GM21619 (cell line): ENCODE data around the gene KRT80.
"Not testable (repeated sequence)": the region's sequence is repeated elsewhere in the genome, so short reads cannot be mapped to it uniquely, and the experiment has no call there.

Experiments used
- ATAC-seq: cut with Tn5 transposase; IDR thresholded peaks from one replicate; pipeline ENCODE4 v1.9.1; 2021; ENCODE audit not compliant: unreplicated experiment

Gene KRT80

DNA sequence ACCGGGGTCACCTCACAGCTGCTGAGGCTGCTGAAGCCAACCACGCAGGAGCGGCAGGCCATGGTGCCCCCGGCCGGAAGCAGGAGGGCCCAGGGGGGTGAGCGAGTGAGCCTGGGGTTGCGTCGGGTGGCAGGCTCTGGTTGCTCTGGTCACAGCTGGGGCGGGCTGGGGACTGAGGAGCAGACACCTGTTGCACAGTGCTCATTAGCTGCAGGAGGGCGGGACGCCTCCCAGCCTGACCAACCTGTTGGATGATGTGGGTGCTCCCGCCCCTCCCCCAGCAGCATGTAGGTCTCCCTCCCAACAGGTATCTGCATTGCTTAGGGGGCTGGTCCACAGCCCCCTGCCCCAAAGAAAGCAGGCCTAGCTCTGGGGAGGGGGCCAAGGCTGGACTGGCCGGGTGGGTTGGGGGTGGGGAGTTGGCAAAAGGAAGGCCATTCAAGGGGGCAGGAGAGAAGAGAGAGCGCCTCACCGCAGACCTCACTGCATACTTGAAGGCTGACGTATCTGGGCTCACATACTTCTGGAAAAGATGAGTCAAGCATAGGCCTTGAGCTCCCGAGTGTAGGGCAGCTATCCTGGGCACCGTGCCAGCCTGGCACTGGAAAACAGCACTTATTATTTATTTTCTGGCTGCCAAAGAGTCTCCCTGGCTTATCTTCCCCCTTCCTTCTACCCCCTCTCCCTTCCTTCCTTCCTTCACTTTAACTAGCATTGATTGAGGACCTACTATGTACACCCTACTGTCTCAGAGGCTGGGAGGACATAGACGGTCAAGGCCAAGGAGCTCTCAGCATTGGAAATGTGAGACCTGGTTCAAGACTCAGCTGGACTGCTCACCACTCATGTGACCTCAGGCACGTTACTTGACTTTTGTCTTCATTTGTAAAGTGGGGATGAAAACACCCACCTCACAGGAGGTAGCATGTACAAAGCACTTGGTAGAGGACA, at the start of gene KRT80:
TSS of gene KRT80 (minus strand) at position 174 of the 951 bp plus-strand sequence. CDS start at position 62, 112 bp downstream.
- no peak for ATAC-seq

DNA sequence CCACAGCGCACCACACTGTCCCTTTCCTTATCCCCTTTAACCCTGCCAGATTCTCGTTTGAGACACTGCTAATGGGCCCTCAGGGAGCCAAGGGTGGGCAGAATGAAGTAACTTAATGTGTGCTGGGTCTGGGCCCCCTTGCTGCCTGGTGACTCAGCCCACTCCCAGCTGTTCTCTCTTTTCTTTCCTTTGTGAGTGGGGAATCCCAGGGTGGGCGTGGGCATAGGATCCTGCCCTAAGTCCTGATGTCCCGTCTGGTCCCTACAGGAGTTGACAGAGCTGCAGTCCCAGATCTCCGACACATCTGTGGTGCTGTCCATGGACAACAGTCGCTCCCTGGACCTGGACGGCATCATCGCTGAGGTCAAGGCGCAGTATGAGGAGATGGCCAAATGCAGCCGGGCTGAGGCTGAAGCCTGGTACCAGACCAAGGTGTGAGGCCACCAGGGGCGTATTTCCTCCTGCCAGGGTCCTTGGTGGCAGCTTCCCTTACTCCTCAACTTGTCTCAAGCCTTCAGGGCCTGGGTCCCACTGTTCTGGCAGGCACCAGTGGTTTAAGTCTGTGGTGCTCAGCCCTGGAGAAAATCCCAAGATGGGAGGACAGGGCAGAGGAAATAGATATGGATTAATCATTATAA, 49.5 kb upstream of the KRT80 start:
- ATAC-seq: no peak

DNA sequence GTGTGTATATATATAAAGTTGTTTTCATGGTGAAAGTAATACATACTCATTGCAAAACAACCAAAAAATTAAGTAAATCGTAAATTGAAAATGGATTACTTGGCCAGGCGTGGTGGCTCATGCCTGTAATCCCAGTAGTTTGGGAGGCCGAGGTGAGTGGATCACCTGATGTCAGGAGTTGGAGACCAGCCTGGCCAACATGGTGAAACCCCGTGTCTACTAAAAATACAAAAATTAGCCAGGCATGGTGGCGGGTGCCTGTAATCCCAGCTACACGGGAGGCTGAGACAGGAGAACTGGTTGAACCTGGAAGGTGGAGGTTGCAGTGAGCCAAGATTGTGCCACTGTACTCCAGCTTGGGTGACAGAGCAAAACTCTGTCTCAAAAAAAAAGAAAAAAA, 48.4 kb upstream of the KRT80 start:
- ATAC-seq: not testable (repeated sequence)

DNA sequence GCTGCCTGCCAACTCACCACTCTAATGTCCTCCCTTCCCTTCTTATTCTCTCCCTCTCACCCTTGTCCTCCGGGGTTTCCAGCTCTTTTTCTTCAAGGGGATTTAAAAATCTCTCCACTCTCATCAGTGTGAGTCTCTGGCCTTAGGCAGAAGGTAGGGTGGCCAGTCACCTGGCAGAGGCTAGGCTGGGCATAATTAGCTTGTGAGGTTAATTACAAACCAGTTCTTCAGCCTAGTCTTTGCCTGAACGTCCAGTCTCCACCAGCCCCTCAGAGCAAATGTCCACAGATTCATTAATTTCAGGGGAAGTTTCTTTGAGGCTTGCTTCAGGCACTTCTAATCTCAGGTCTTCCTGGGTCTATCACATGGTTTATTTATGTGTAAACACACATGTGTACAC, 48.0 kb upstream of the KRT80 start:
- no peak for ATAC-seq

DNA sequence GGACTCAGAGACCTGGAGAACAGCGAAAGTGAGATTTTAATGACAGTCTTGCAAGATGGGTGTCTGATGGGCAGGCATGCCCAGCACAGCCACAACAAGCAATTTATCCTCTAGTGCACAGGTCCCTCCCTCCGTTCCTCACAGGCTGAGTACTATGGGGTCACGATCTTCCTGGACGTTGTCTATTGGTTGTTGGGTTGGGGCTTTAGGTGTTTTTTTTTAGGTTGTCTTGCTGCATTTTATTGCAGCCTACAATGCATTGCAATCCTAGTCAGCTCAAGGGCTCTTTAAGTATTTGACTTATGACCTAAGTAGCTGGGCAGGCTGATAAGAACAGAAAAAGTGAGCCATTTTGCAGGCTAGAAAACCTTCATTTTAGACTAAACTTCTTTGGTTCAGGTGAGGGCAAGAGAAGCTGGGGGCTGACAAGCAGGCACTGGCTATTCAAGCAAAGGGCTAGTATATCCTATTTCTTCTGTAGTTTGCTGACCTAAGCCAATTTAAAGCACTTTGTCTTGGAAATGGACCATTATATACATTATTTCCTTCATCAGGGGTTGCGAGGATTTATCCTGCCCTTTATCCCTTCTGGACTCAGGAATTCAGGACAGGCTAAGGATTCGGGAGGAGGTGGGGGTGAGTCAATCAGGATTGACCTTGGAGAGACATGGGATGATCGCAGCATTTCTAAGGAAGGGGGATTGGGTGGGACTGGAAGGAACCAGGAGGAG, 47.3 kb upstream of the KRT80 start:
- ATAC-seq: no peak

DNA sequence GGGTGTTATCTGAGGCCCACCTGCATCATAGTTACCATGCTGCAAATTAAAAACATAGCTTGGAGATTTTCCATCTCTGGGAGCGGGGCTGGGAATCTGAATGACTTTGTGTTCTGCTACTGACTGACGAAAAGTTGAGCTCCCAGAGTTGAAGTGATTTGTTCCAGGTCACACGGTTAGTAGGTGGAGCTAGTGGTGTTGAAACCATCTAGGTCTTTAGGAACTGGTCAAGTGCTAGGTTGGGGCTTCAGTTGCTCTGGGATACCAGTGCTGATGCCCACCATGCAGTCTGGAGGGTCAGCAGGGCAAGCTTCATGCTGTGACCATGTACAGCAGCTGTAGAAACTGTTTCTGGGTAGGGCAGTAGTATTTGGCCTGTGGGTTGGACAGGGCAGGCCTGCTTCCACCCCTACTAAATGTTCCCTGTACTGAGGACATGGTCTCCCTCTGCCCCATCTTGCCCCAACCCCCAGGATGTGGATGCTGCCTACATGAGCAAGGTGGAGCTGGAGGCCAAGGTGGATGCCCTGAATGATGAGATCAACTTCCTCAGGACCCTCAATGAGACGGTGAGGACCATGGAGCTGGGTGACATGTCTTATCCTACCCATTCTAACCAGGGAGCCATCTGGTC, 46.5 kb upstream of the KRT80 start:
- no peak for ATAC-seq

DNA sequence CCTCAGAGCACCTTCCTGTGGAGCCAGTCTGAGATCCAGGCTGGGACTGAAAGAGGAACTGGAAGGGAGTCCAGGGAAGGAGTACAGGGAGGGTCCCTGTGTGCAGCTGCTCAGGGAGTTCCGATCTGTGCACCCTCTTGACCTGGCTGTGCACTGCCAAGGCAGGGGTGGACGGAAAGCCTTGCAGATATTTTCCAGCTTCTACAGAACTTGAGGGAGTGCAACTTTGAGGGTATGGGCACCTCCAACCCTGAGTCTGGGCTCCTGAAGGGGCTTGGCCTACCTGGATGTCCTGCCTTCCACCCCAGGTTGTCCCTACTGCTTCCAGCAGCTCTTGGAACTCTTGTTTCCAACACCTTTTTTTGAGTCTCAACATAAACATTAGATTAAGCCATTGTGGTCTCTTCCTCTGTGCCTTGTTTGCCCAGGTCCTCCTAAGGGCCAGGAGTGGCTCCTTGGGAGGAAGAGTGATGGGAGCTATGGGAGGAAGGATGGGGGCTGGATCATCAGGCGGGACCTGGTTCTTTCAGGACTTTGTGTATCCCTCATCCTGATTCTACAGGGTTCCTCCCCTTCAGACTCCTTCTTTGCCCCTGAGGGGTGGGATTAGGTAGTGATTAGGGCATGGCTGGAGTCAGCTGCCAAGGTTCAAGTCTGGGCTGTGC, 44.7 kb upstream of the KRT80 start:
- ATAC-seq: no peak

DNA sequence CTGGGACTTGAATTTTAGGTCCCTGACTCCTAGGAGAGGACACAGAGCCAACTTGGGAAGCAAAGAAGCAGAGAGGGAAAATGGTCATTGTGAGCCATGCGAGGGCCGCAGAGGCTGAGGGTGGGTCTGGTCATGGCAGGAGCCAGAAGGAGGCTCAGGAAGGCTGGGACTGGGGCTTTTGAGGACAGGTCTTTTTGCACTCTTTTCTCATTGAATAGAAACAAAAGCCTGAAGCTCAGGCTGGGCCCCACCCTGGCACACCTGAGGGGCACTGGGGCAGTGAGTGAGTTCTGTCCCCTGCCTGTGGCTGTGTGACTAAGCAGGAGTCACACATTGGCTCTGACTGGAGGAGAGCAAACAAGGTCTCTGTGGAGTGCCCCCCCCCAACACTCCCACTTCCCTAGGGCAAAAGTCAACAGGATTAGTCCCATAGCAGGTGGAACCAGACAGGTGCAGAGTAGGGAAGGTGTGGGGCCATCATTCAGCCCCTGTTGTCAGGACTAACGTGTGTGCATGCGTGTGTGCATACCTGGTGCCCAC, 44.1 kb upstream of the KRT80 start:
- ATAC-seq: no peak

DNA sequence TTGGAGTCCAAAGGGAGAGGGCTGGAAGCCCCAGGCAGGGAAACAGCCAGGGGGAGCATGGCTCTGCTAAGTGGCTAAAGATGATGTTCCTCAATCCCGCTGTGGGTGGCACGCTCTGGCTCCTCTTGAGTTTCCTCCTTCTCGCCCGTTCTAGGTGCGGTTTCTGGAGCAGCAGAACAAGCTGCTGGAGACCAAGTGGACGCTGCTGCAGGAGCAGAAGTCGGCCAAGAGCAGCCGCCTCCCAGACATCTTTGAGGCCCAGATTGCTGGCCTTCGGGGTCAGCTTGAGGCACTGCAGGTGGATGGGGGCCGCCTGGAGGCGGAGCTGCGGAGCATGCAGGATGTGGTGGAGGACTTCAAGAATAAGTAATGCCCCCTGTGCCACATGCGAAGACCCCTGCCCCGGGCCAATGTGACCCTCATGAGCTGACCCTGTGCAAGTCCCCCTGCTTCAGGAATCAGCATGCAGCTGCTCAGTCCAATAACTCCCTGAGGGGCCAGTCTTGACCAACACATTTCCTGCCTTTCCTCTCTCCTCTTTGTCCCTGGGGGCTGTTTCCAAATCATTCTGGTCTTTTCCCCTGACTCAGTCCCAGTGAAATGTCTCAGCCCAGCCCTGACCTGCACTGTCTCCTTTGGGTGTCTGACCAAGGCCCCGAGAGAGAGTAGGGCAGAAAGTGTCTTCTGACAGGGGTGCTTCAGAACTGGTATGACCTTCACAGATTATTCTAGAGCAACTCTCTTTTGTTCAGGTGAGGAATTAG, 43.4 kb upstream of the KRT80 start:
- no peak for ATAC-seq

DNA sequence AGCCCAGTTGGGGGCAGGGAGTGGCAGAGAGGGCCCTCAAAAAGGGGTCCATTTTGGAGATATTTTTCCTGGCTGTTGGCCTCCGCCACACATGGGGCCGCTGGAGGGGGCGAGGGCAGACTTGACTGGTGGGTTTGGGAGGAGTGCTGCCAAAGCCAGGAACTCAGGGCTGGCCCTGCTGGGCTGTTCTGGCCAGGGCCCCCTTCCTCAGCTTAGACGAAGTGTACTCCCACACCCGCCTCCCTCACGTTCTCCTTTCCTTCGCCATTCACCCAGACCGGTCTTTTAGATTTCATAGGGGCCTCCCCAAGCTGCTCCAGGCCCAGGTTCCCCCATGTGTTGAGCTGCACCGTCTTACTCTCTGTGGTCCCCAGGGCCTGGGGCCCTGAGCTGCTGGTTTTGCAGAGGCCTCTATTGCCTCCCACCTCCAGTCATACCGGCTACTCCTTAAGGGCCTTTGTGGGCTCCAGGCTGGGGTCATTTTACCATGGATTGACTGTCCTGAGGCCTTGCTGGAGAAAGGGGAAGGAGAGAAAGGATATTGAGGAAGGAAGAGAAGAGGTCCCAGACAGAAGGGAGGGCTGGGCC, 42.5 kb upstream of the KRT80 start:
- ATAC-seq: no peak

DNA sequence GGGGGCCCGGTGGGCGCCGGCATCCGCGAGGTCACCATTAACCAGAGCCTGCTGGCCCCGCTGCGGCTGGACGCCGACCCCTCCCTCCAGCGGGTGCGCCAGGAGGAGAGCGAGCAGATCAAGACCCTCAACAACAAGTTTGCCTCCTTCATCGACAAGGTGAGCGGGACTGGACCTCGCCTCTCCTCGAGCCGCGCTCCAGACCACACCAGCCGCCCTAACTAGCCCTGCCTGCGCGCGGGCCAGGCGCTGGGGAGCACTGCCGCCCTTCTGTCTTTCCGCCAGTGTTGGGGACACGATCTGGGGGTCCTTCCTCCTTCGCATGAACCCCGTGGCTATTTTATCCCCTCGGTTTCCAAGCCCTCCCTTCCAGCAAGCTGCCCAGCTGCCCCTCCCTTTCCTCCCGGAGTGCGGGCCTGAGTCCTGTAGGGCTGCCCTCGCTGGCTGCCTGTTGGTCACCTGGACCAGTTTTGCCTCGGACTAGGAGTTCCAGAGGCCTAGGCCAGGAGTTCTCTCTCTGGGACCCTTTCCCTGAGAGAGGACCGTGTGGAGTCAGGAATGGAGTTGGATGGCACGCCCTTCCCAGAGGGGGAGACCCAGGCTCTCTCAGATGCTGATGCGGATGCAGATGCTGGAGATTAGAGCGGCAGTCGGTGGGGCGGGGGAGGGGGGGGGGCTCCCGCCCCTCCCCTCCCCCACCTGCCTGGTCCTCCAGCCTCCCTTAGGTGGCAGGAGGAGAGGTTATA, 41.8 kb upstream of the KRT80 start:
- ATAC-seq: no peak

DNA sequence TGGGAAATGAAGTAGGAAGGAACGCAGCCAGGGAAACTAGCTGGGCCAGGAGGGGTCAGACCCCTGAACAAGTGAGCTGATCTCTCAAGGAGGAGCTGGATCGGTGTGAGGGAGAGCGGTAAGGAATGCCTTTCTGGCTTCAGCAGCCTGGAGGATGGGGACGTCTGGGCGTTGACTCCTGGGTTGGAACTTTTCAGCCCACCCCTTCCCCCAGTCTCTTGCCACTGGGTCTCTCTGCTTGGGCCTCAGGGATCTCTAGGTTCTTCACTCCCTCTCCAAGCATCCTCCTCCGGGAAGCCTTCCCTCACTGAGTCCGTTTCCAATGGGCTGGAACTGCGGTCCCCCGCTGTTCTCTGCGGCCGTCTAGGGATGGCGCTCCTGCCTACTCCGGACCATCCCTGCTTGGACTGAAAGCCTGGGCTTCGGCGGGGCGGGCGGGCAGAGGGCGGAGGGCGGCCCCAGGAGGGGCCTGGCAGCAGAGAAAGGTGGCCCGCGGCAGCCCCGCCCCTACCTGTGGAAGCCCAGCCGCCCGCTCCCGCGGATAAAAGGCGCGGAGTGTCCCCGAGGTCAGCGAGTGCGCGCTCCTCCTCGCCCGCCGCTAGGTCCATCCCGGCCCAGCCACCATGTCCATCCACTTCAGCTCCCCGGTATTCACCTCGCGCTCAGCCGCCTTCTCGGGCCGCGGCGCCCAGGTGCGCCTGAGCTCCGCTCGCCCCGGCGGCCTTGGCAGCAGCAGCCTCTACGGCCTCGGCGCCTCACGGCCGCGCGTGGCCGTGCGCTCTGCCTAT, 41.1 kb upstream of the KRT80 start, which contains the start of gene KRT7:
TSS of gene KRT7 (plus strand) at position 570 of the 788 bp plus-strand sequence. CDS start at position 624, 54 bp downstream.
- no peak for ATAC-seq

DNA sequence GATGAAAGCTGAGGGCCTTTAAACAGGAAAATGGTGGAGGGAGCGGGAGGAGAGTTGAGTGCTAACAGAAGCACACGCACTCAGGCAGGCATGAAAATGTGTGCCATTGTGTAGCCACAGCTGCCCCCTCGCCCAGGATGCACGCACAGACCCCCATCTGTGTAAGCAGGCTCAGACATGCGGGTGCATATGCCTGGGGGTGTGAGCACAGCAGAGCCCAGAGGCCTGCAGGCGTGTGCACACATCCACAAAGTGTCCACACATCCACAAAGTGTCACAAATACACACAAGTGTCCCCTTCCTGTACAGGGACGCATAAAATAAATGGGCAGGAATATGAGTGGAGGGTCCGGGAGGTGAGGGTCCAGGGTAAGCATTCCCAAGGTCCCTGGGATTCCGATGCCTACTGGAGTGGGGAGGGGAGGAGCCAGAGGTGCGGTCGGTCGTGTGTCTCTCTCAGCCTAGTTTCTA, 40.4 kb upstream of the KRT80 start:
- no peak for ATAC-seq

DNA sequence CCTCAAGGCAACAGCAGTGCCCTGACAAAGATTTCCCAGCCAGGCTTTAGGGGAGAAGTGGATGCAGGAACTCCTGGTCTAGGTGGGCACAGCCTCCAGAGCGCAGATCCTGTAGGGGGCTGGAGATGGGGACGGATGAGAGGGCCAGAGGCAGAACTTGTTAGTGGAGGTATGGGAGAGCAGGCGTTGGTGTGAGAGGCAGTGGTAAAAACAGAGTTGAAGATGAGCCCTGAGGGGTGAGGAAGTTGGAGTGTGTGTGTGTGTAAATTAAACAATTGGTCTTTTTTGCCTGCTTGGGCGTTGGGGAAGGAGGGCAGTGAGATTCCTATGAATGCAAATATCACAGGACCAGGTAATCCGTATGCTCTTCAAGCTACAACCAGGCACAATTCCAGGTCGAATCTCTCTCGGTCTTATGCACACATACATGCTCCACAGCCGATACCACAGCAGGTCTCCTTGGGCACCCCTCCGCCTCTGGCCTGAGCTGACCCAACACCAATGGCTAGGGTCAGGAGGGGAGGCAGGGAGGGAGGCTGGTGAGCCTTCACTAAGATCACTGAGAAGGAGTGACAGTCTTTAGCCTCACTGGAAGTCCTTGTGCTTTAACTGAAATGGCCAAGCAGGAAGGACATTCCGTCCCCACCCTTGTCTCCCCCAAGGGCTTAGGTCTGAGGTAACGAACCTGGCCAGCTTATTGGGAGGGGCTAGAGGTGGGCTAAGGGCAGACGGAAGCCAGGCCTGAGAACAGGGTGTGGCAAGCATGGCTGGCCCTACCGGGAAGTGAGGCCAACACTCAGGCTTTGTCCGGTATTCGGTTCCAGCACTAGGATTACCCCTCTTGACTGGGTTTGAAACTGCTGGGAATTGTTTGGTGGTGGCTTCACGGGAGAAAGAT, 39.7 kb upstream of the KRT80 start:
- no peak for ATAC-seq

DNA sequence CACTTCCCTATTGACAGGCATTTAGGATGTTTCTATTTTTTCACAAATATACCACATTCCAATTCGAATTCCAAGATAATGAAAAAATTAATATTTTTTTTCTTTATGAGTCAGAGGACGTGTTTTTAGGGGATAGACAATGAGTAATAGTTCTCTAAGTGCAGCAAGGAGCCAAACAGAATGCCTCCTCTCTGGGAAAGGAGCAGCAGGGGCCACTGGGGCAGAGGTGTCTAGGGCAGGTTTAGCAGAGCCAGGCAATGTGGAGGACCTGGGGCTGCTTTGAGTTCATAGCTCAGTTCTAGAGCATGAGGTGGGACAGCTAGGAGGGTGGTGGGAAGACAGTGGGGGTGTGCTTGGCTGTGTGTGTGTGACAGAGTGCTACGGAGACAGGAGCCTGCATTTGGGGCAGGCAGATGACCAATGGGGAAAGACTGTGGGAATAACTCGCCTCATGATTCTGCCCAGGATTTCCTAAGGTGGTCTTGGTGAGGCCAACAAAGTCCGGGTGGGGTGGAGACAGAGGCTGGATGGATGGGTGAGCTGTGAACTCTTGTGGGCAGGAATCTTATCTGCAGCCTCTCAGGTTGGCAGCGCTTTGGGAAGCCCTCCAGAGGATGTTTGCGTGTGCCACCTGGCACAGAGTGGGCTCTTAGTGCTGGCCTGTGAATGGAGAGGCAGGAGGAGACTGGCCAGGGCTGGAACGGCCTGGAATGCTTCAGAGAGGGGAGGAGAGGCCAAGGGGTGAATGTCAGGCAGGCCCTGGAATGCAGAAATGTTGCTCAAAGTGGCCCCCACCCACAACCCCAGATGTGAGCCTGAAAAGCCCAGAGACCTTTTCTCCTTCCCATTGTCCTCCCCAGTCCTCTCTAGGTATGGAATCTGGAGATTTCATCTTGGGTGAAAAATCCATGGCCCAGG, 38.8 kb upstream of the KRT80 start:
- ATAC-seq: no peak
